Fibroblast of lung (primary cell): ENCODE data around the gene TAF13. TPM values are rescaled to one million over a fixed set of nuclear protein-coding genes. Genes with fewer than 3 reads are reported as not detected.

Experiments
- DNase-seq, 2 donors: peaks; one replicate each; pipeline versions ENCODE4 v3.0.0 to v3.0.0-alpha.2; 2010; ENCODE audit warnings: low read depth in 2 of 2
- H2AFZ ChIP-seq: 2 replicates; pipeline ENCODE4 v1.5.1; 2012; ENCODE audit warnings: low read length, control low read depth, inconsistent platforms
- H3K27ac ChIP-seq: 2 replicates; pipeline ENCODE4 v1.5.1; 2011; ENCODE audit warnings: low read length, control low read depth; ENCODE audit not compliant: insufficient read depth
- H3K27me3 ChIP-seq: 2 replicates; pipeline ENCODE4 v1.5.1; 2011; ENCODE audit warnings: mild to moderate bottlenecking, low read length; ENCODE audit not compliant: control insufficient read depth, insufficient read depth
- H3K36me3 ChIP-seq: 2 replicates; pipeline ENCODE4 v1.5.1; 2011; ENCODE audit warnings: low read length; ENCODE audit not compliant: control insufficient read depth, insufficient read depth
- H3K4me1 ChIP-seq: 2 replicates; pipeline ENCODE4 v1.5.1; 2011; ENCODE audit warnings: low read length; ENCODE audit not compliant: control insufficient read depth, insufficient read depth; ENCODE audit errors: extremely low read depth
- H3K4me2 ChIP-seq: 2 replicates; pipeline ENCODE4 v1.5.1; 2011; ENCODE audit warnings: low read length, control low read depth; ENCODE audit not compliant: insufficient read depth; ENCODE audit errors: extremely low read depth
- H3K4me3 ChIP-seq, 4 experiments: fragments of 200-600 bp in 1 of 4; sonication (generic) in 1 of 4; replicated peaks in 1 of 4; 2 replicates each; pipeline ENCODE4 v1.5.1; 2011 to 2016; ENCODE audit warnings: low read length in 4 of 4, low read depth in 3 of 4, mild to moderate bottlenecking in 3 of 4, control low read depth in 2 of 4, inconsistent platforms in 1 of 4, mixed read lengths in 1 of 4; ENCODE audit not compliant: insufficient read depth in 1 of 4; ENCODE audit errors: control extremely low read depth in 1 of 4
- H3K79me2 ChIP-seq: 2 replicates; pipeline ENCODE4 v1.5.1; 2012; ENCODE audit warnings: mild to moderate bottlenecking, low read length, inconsistent platforms; ENCODE audit not compliant: control insufficient read depth, insufficient read depth
- H3K9ac ChIP-seq: 2 replicates; pipeline ENCODE4 v1.5.1; 2011; ENCODE audit warnings: mild to moderate bottlenecking, low read length, control low read depth; ENCODE audit not compliant: insufficient read depth
- H3K9me3 ChIP-seq: 2 replicates; pipeline ENCODE4 v1.5.1; 2012; ENCODE audit warnings: low read depth, low read length; ENCODE audit not compliant: control insufficient read depth, insufficient read depth
- H4K20me1 ChIP-seq: 2 replicates; pipeline ENCODE4 v1.5.1; 2011; ENCODE audit warnings: low read length; ENCODE audit not compliant: control insufficient read depth, insufficient read depth; ENCODE audit errors: extremely low read depth
- EZH2 ChIP-seq: IDR thresholded peaks from 2 replicates; pipeline ENCODE4 v1.5.1; 2012; ENCODE audit warnings: low read length, control low read depth, mild to moderate bottlenecking; ENCODE audit errors: missing control alignments
- polyA plus RNA-seq, 2 donors: library from polyadenylated mRNA; depleted of rRNA in 1 of 2; stranded (reverse) in 1 of 2; unstranded in 1 of 2; fragments of >200 nt; gene quantifications; 2 replicates each; pipeline ENCODE4 v1.2.1, GENCODE V29; 2011 to 2012; ENCODE audit warnings: missing spikeins in 1 of 2
- total RNA-seq: library from RNA; depleted of rRNA; stranded (reverse); fragments of >200 nt; gene quantifications from 2 replicates; pipeline ENCODE4 v1.2.1, GENCODE V29; 2014
- TF ChIP-seq, protein P1 (sequence below), 2 donors: IDR thresholded peaks in 1 of 2; conservative IDR thresholded peaks in 1 of 2; 1 replicate in 1 of 2; 2 replicates in 1 of 2; pipeline ENCODE4 v1.5.1; 2011 to 2012; ENCODE audit warnings: low read length in 2 of 2, control low read depth in 1 of 2, inconsistent platforms in 1 of 2, low read depth in 1 of 2, mild to moderate bottlenecking in 1 of 2

TAF13 gene
- total and polyA plus RNA-seq, 2 donors (not counting 1 experiment from before 2014, with no cell fraction given), result 66.6 to 85.7 TPM

GRCh38 chr1:109084563-109085517 is 9.0 kb upstream of the TAF13 start:
- Histone ChIP-seq H3K27ac (no peak overlapping the region), H3K4me1 (no peaks in the 10 kb centered on the region), H3K79me2 (no peaks in the 10 kb centered on the region), H3K4me2 (no peak overlapping the region), H3K4me3 (no peak overlapping the region), H3K27me3 (no peaks in the 10 kb centered on the region), H4K20me1 (no peaks in the 10 kb centered on the region), H2AFZ (no peak overlapping the region), H3K9me3 (no peaks in the 10 kb centered on the region), H3K9ac (no peak overlapping the region), H3K36me3 (no peaks in the 10 kb centered on the region)
- TF ChIP-seq, protein P1, sequence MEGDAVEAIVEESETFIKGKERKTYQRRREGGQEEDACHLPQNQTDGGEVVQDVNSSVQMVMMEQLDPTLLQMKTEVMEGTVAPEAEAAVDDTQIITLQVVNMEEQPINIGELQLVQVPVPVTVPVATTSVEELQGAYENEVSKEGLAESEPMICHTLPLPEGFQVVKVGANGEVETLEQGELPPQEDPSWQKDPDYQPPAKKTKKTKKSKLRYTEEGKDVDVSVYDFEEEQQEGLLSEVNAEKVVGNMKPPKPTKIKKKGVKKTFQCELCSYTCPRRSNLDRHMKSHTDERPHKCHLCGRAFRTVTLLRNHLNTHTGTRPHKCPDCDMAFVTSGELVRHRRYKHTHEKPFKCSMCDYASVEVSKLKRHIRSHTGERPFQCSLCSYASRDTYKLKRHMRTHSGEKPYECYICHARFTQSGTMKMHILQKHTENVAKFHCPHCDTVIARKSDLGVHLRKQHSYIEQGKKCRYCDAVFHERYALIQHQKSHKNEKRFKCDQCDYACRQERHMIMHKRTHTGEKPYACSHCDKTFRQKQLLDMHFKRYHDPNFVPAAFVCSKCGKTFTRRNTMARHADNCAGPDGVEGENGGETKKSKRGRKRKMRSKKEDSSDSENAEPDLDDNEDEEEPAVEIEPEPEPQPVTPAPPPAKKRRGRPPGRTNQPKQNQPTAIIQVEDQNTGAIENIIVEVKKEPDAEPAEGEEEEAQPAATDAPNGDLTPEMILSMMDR (conservative IDR thresholded peaks at IDR 0.05 in 1 of 2, IDR thresholded peaks at IDR 0.05 in 1 of 2; ENCODE audit: low read depth in 1 of 2, low read length in 2 of 2), result no peak
- TF ChIP-seq EZH2, result no peak
- peak in 1 of 2 donors; percentile 78 for DNase-seq

GRCh38 chr1:109083923-109084322 is 8.1 kb upstream of the TAF13 start:
- H2AFZ ChIP-seq, result no peak overlapping the region
- no peak for TF ChIP-seq EZH2
- TF ChIP-seq, protein P1 (conservative IDR thresholded peaks at IDR 0.05 in 1 of 2, IDR thresholded peaks at IDR 0.05 in 1 of 2; ENCODE audit: low read depth in 1 of 2, low read length in 2 of 2), result no peak
- H3K9ac ChIP-seq, result no peak overlapping the region

GRCh38 chr1:109083501-109083900 is 7.7 kb upstream of the TAF13 start:
- no peak for DNase-seq

More at GRCh38 chr1:109083923-109084322, 8.1 kb upstream of the TAF13 start:
- Histone ChIP-seq H4K20me1 (no peaks in the 10 kb centered on the region), H3K9me3 (no peaks in the 10 kb centered on the region), H3K27me3 (no peaks in the 10 kb centered on the region), H3K4me3 (no peak overlapping the region), H3K36me3 (no peaks in the 10 kb centered on the region), H3K4me2 (no peak overlapping the region), H3K4me1 (no peaks in the 10 kb centered on the region), H3K27ac (no peak overlapping the region), H3K79me2 (no peaks in the 10 kb centered on the region)
- no peak for DNase-seq

More at GRCh38 chr1:109083501-109083900, 7.7 kb upstream of the TAF13 start:
- no peak overlapping the region for H3K27ac ChIP-seq
- TF ChIP-seq, protein P1 (conservative IDR thresholded peaks at IDR 0.05 in 1 of 2, IDR thresholded peaks at IDR 0.05 in 1 of 2; ENCODE audit: low read depth in 1 of 2, low read length in 2 of 2), result no peak
- no peak for TF ChIP-seq EZH2
- H3K9me3 ChIP-seq, result no peaks in the 10 kb centered on the region
- H3K79me2 ChIP-seq, result no peaks in the 10 kb centered on the region
- H4K20me1 ChIP-seq, result no peaks in the 10 kb centered on the region
- H2AFZ ChIP-seq, result no peak overlapping the region
- no peaks in the 10 kb centered on the region for H3K4me1 ChIP-seq
- H3K27me3 ChIP-seq, result no peaks in the 10 kb centered on the region
- H3K36me3 ChIP-seq, result no peaks in the 10 kb centered on the region
- H3K4me3 ChIP-seq, result no peak overlapping the region
- no peak overlapping the region for H3K9ac ChIP-seq
- no peak overlapping the region for H3K4me2 ChIP-seq
